SU-DHL-6 (cell line): ENCODE data around the gene PLA2G10.

Experiments used
- EZH2phosphoT487 ChIP-seq: fragments of 200-600 bp; sonication (generic), shearing (Covaris generic); conservative IDR thresholded peaks from 2 replicates; pipeline ENCODE4 v1.6.1; 2018; ENCODE audit warnings: mild to moderate bottlenecking, antibody characterized with exemption, low read length, moderate library complexity, mixed read lengths
- TF ChIP-seq, protein P1 (sequence below): fragments of 200-600 bp; sonication (generic); IDR thresholded peaks from one replicate; pipeline ENCODE4 v1.5.1; 2017; ENCODE audit warnings: antibody characterized with exemption, mild to moderate bottlenecking, low read length, moderate library complexity; ENCODE audit not compliant: insufficient read depth, poor library complexity, severe bottlenecking

DNA sequence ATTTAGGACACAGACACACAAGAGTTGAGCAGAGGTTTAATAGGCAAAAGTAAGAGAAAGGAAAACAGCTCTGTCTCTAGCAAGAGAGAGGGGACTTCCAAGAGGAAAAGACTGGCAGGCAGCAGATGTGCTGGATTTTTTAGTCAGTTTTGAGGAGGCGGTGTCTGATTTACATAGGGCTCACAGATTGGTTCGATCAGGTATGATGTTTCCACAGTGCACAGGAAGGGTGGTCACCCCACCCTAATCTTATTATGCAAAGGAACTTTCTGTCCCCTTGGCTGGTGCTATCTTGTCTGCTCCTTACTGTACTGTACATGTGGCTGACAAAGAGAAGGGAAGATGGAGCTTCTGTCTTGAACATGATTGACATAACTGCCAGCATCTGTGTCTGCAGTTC lies 36.0 kb downstream of the PLA2G10 start:
- TF ChIP-seq, protein P1, sequence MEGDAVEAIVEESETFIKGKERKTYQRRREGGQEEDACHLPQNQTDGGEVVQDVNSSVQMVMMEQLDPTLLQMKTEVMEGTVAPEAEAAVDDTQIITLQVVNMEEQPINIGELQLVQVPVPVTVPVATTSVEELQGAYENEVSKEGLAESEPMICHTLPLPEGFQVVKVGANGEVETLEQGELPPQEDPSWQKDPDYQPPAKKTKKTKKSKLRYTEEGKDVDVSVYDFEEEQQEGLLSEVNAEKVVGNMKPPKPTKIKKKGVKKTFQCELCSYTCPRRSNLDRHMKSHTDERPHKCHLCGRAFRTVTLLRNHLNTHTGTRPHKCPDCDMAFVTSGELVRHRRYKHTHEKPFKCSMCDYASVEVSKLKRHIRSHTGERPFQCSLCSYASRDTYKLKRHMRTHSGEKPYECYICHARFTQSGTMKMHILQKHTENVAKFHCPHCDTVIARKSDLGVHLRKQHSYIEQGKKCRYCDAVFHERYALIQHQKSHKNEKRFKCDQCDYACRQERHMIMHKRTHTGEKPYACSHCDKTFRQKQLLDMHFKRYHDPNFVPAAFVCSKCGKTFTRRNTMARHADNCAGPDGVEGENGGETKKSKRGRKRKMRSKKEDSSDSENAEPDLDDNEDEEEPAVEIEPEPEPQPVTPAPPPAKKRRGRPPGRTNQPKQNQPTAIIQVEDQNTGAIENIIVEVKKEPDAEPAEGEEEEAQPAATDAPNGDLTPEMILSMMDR: no peak
- no peak for TF ChIP-seq EZH2phosphoT487
